Measurements from ENCODE around the gene COMMD10. TPM values are rescaled to one million over a fixed set of nuclear protein-coding genes. Genes with fewer than 3 reads are reported as not detected.

COMMD10 gene
- total and polyA plus RNA-seq, 8 donors, result 3.2 to 72.8 (median 35.4) TPM

DNA sequence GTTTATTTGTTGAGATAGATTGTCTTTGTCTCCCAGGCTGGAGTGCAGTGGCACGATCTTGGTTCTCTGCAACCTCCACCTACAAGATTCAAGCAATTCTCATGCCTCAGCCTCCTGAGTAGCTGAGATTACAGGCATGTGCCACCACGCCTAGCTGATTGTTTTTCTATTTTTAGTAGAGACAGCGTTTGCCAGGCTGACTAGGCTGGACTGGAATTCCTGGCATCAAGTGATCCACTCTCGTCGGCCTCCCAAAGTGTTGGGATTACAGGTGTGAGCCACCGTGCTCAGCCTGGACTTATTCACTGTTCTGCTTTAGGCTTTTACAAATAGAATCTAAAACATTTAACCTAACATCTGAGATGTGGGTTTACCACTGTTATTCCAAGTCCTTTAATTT lies 91.3 kb downstream of the COMMD10 start:
- Histone ChIP-seq H3K27ac (no peak overlapping the region), H3K27me3 (no peaks in the 10 kb centered on the region), H3K9me3 (peaks cover 0 to 7% (median 0%) of the 10 kb centered on the region in 4 donors), H3K4me3 (no peak overlapping the region), H3K4me1 (no peaks in the 10 kb centered on the region), H3K36me3 (no peaks in the 10 kb centered on the region)
- intact Hi-C loops (cut with DNase I; ENCODE audit: low total_unique reads), result no loop called here
- DNase-seq, result no peak
- 62 to 73% (median 68%) methylated on average over 6 of the region's 6 CpGs for WGBS, 5 donors
- TF ChIP-seq POLR2AphosphoS5 (IDR thresholded peaks at IDR 0.05) (no peak), EP300 (IDR thresholded peaks at IDR 0.05) (no peak), POLR2A (IDR thresholded peaks at IDR 0.05) (no peak)
- TF ChIP-seq, protein P1, sequence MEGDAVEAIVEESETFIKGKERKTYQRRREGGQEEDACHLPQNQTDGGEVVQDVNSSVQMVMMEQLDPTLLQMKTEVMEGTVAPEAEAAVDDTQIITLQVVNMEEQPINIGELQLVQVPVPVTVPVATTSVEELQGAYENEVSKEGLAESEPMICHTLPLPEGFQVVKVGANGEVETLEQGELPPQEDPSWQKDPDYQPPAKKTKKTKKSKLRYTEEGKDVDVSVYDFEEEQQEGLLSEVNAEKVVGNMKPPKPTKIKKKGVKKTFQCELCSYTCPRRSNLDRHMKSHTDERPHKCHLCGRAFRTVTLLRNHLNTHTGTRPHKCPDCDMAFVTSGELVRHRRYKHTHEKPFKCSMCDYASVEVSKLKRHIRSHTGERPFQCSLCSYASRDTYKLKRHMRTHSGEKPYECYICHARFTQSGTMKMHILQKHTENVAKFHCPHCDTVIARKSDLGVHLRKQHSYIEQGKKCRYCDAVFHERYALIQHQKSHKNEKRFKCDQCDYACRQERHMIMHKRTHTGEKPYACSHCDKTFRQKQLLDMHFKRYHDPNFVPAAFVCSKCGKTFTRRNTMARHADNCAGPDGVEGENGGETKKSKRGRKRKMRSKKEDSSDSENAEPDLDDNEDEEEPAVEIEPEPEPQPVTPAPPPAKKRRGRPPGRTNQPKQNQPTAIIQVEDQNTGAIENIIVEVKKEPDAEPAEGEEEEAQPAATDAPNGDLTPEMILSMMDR (IDR thresholded peaks at IDR 0.05), result no peak

- Histone ChIP-seq H3K4me1 (no peaks in the 10 kb centered on the region), H3K9me3 (peaks cover 0 to 3% (median 0%) of the 10 kb centered on the region in 4 donors), H3K27ac (no peak overlapping the region), H3K4me3 (no peak overlapping the region), H3K27me3 (no peaks in the 10 kb centered on the region), H3K36me3 (no peaks in the 10 kb centered on the region)
- intact Hi-C loops (cut with DNase I; ENCODE audit: low total_unique reads), result no loop called here
- TF ChIP-seq POLR2AphosphoS5 (IDR thresholded peaks at IDR 0.05) (no peak), EP300 (IDR thresholded peaks at IDR 0.05) (no peak), POLR2A (IDR thresholded peaks at IDR 0.05) (no peak)
- TF ChIP-seq, protein P1 (IDR thresholded peaks at IDR 0.05), result no peak
- WGBS, 5 donors, result 56 to 81% (median 65%) methylated on average over 4 of the region's 4 CpGs
- DNase-seq, result no peak
Measured at GRCh38 chr5:116178925-116179324, 94.1 kb downstream of the COMMD10 start.

- no peaks in the 10 kb centered on the region for H3K36me3 ChIP-seq
- intact Hi-C loops (cut with DNase I; ENCODE audit: low total_unique reads), result no loop called here
- TF ChIP-seq POLR2A (IDR thresholded peaks at IDR 0.05) (no peak), EP300 (IDR thresholded peaks at IDR 0.05) (no peak), POLR2AphosphoS5 (IDR thresholded peaks at IDR 0.05) (no peak)
- TF ChIP-seq, protein P1 (IDR thresholded peaks at IDR 0.05), result no peak
- WGBS, 5 donors, result 72 to 84% (median 76%) methylated on average over 2 of the region's 2 CpGs
- DNase-seq, result no peak
- H3K27me3 ChIP-seq, result no peaks in the 10 kb centered on the region
- H3K4me3 ChIP-seq, result no peak overlapping the region
- H3K9me3 ChIP-seq, result no peaks in the 10 kb centered on the region
- H3K27ac ChIP-seq, result no peak overlapping the region
- H3K4me1 ChIP-seq, result peaks cover 0 to 7% (median 0%) of the 10 kb centered on the region in 4 donors
Measured at GRCh38 chr5:116209166-116209565, 124.3 kb downstream of the COMMD10 start.

- TF ChIP-seq, protein P1 (IDR thresholded peaks at IDR 0.05), result no peak
- TF ChIP-seq EP300 (IDR thresholded peaks at IDR 0.05) (no peak), POLR2A (IDR thresholded peaks at IDR 0.05) (no peak), POLR2AphosphoS5 (IDR thresholded peaks at IDR 0.05) (no peak)
- no peaks in the 10 kb centered on the region for H3K36me3 ChIP-seq
- DNase-seq, result no peak
- no peak overlapping the region for H3K27ac ChIP-seq
- H3K9me3 ChIP-seq, result no peaks in the 10 kb centered on the region
- peaks cover 0 to 7% (median 0%) of the 10 kb centered on the region in 4 donors for H3K4me1 ChIP-seq
- no peak overlapping the region for H3K4me3 ChIP-seq
- H3K27me3 ChIP-seq, result no peaks in the 10 kb centered on the region
- intact Hi-C loops (cut with DNase I; ENCODE audit: low total_unique reads), result no loop called here
Measured at GRCh38 chr5:116212225-116212624, 127.4 kb downstream of the COMMD10 start.

Measured in stomach (tissue), 9 donors.